IMR-90 (cell line): ENCODE data around the gene LDLRAD4.

ENCODE experiments used
- CEBPB ChIP-seq: IDR thresholded peaks from 2 replicates; pipeline ENCODE4 v1.6.1; 2012; ENCODE audit warnings: low read depth, low read length, improper control_type of control experiment
- FOS ChIP-seq: fragments of 150-350 bp; IDR thresholded peaks from 2 replicates; pipeline ENCODE4 v1.6.1; 2016; ENCODE audit warnings: low read depth, low read length
- MAZ ChIP-seq: IDR thresholded peaks from 2 replicates; pipeline ENCODE4 v1.6.1; 2012; ENCODE audit warnings: low read depth, mild to moderate bottlenecking, low read length, improper control_type of control experiment, moderate library complexity, borderline replicate concordance
- NFE2L2 ChIP-seq: fragments of 150-350 bp; IDR thresholded peaks from 2 replicates; pipeline ENCODE4 v1.6.1; 2016; ENCODE audit warnings: low read depth, mild to moderate bottlenecking, low read length
- POLR2A ChIP-seq: IDR thresholded peaks from 2 replicates; pipeline ENCODE4 v1.6.1; 2012; ENCODE audit warnings: mild to moderate bottlenecking, low read depth, low read length
- RCOR1 ChIP-seq: IDR thresholded peaks from 2 replicates; pipeline ENCODE4 v1.6.1; 2012; ENCODE audit warnings: mild to moderate bottlenecking, low read length, improper control_type of control experiment; ENCODE audit not compliant: insufficient replicate concordance
- RFX5 ChIP-seq: IDR thresholded peaks from 2 replicates; pipeline ENCODE4 v1.8.0; 2012; ENCODE audit warnings: low read depth, mild to moderate bottlenecking, low read length, moderate library complexity
- SMC3 ChIP-seq: fragments of 150-350 bp; IDR thresholded peaks from 2 replicates; pipeline ENCODE4 v1.6.1; 2016; ENCODE audit warnings: low read depth, mild to moderate bottlenecking, antibody characterized with exemption, low read length, moderate library complexity
- TF ChIP-seq, protein P1 (sequence below): conservative IDR thresholded peaks from 2 replicates; pipeline ENCODE4 v1.5.1; 2012; ENCODE audit warnings: mild to moderate bottlenecking, low read depth, low read length, improper control_type of control experiment
- TF ChIP-seq, protein P2 (sequence below): fragments of 150-350 bp; IDR thresholded peaks from 2 replicates; pipeline ENCODE4 v1.6.1; 2017; ENCODE audit warnings: mild to moderate bottlenecking, antibody characterized with exemption, low read length, low read depth

GRCh38 chr18:13232086-13232917 is 13.7 kb downstream of the LDLRAD4 start:
- TF ChIP-seq, protein P1, sequence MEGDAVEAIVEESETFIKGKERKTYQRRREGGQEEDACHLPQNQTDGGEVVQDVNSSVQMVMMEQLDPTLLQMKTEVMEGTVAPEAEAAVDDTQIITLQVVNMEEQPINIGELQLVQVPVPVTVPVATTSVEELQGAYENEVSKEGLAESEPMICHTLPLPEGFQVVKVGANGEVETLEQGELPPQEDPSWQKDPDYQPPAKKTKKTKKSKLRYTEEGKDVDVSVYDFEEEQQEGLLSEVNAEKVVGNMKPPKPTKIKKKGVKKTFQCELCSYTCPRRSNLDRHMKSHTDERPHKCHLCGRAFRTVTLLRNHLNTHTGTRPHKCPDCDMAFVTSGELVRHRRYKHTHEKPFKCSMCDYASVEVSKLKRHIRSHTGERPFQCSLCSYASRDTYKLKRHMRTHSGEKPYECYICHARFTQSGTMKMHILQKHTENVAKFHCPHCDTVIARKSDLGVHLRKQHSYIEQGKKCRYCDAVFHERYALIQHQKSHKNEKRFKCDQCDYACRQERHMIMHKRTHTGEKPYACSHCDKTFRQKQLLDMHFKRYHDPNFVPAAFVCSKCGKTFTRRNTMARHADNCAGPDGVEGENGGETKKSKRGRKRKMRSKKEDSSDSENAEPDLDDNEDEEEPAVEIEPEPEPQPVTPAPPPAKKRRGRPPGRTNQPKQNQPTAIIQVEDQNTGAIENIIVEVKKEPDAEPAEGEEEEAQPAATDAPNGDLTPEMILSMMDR: no peak
- no peak for TF ChIP-seq POLR2A
- no peak for TF ChIP-seq FOS
- TF ChIP-seq, protein P2, sequence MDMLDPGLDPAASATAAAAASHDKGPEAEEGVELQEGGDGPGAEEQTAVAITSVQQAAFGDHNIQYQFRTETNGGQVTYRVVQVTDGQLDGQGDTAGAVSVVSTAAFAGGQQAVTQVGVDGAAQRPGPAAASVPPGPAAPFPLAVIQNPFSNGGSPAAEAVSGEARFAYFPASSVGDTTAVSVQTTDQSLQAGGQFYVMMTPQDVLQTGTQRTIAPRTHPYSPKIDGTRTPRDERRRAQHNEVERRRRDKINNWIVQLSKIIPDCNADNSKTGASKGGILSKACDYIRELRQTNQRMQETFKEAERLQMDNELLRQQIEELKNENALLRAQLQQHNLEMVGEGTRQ: no peak
- no peak for TF ChIP-seq NFE2L2
- no peak for TF ChIP-seq RCOR1
- no peak for TF ChIP-seq CEBPB
- TF ChIP-seq RFX5: no peak
- no peak for TF ChIP-seq MAZ
- no peak for TF ChIP-seq SMC3
